ENCODE data around the gene GFER.
"Not testable (repeated sequence)": the region's sequence is repeated elsewhere in the genome, so short reads cannot be mapped to it uniquely, and the experiment has no call there.

The GFER gene

GRCh38 chr16:1958143-1958491 is 25.9 kb upstream of the GFER start:
- not testable (repeated sequence) for DNase-seq

GRCh38 chr16:1958715-1959268 is 25.2 kb upstream of the GFER start:
- no peak for DNase-seq

- DNase-seq: peak; percentile 93
These were observed 24.5 kb upstream of the GFER start, which contains the start of gene NDUFB10 for GRCh38 chr16:1959269-1960039. Gene NDUFB10 (plus strand): TSS chr16:1959538. CDS start chr16:1959625, 87 bp downstream.

GRCh38 chr16:1960665-1961630 is 23.0 kb upstream of the GFER start:
- DNase-seq: peak; percentile 44

- DNase-seq: no peak
These were observed 22.3 kb upstream of the GFER start for GRCh38 chr16:1961651-1962067.

- not testable (repeated sequence) for DNase-seq
These were observed 21.5 kb upstream of the GFER start for GRCh38 chr16:1962161-1963153.

- peak; percentile 52 for DNase-seq
These were observed 20.0 kb upstream of the GFER start for GRCh38 chr16:1963806-1964505.

GRCh38 chr16:1964506-1965395 is 19.2 kb upstream of the GFER start, which contains the start of gene RPS2:
Gene RPS2 (minus strand): TSS chr16:1964826. CDS start chr16:1964625, 201 bp downstream.
- DNase-seq: peak; percentile 100

- no peak for DNase-seq
These were observed 18.5 kb upstream of the GFER start for GRCh38 chr16:1965396-1966001.

GRCh38 chr16:1966460-1966859 is 17.5 kb upstream of the GFER start, which contains the start of gene RNF151:
Gene RNF151 (plus strand): TSS chr16:1966856. CDS start chr16:1966882, 26 bp downstream.
- DNase-seq: no peak

- no peak for DNase-seq
These were observed 15.6 kb upstream of the GFER start for GRCh38 chr16:1968146-1968953.

GRCh38 chr16:1971796-1972489 is 12.1 kb upstream of the GFER start, which contains the start of gene TBL3:
Gene TBL3 (plus strand): TSS chr16:1972053. CDS start chr16:1972165, 112 bp downstream.
- DNase-seq: peak; percentile 98

GRCh38 chr16:1972490-1972877 is 11.5 kb upstream of the GFER start:
- DNase-seq: no peak

GRCh38 chr16:1973461-1974156 is 10.4 kb upstream of the GFER start:
- DNase-seq: no peak

- no peak for DNase-seq
These were observed 9.6 kb upstream of the GFER start for GRCh38 chr16:1974157-1975070.
